OCI-LY3 (cell line): ENCODE measurements around the gene AVEN.

ENCODE experiments used
- H2AFZ ChIP-seq: fragments of 200-600, 300-600 bp; shearing (Covaris generic); 2 replicates; pipeline ENCODE4 v1.6.0; 2014; ENCODE audit warnings: antibody characterized with exemption, low read depth, low read length
- H3K27ac ChIP-seq: fragments of 200-600, 300-600 bp; sonication (generic); 2 replicates; pipeline ENCODE4 v1.5.1; 2014; ENCODE audit warnings: mild to moderate bottlenecking, low read length, moderate library complexity, mixed read lengths
- H3K27me3 ChIP-seq: fragments of 200-600, 300-600 bp; sonication (generic); 2 replicates; pipeline ENCODE4 v1.6.1; 2014; ENCODE audit warnings: low read depth, low read length, mixed read lengths
- H3K36me3 ChIP-seq: fragments of 200-600, 300-600 bp; sonication (generic); replicated peaks from 2 replicates; pipeline ENCODE3; 2014; ENCODE audit warnings: low read depth, low read length, mixed read lengths
- H3K4me1 ChIP-seq: fragments of 300-600, 200-600 bp; sonication (generic); 2 replicates; pipeline ENCODE4 v1.6.1; 2014; ENCODE audit warnings: low read length, mixed read lengths
- H3K4me2 ChIP-seq: fragments of 200-600, 300-600 bp; sonication (generic); 2 replicates; pipeline ENCODE4 v1.6.1; 2014; ENCODE audit warnings: low read length, mixed read lengths
- H3K4me3 ChIP-seq: fragments of 300-600, 200-600 bp; sonication (generic); 2 replicates; pipeline ENCODE4 v1.5.1; 2014; ENCODE audit warnings: antibody characterized with exemption, mild to moderate bottlenecking, low read length, moderate library complexity
- H3K79me2 ChIP-seq: fragments of 300-600, 200-600 bp; shearing (Covaris generic); 2 replicates; pipeline ENCODE4 v1.6.1; 2014; ENCODE audit warnings: mild to moderate bottlenecking, low read length, mixed read lengths
- H3K9ac ChIP-seq: fragments of 300-600, 200-600 bp; shearing (Covaris generic); 2 replicates; pipeline ENCODE4 v1.6.0; 2014; ENCODE audit warnings: mild to moderate bottlenecking, low read length, moderate library complexity
- H3K9me3 ChIP-seq: fragments of 200-600, 300-600 bp; shearing (Covaris generic); 2 replicates; pipeline ENCODE4 v1.6.1; 2014; ENCODE audit warnings: low read length, mixed read lengths; ENCODE audit not compliant: insufficient read depth
- H4K20me1 ChIP-seq: fragments of 200-600, 300-600 bp; sonication (generic); 2 replicates; pipeline ENCODE4 v1.6.1; 2016; ENCODE audit warnings: low read length, mixed read lengths; ENCODE audit not compliant: insufficient read depth
- CTCF ChIP-seq: fragments of 200-600, 300-600 bp; sonication (generic); IDR thresholded peaks from 2 replicates; pipeline ENCODE4 v1.5.1; 2014; ENCODE audit warnings: antibody characterized with exemption, low read length, low read depth
- EZH2phosphoT487 ChIP-seq: fragments of 200-600 bp; shearing (Covaris generic); IDR thresholded peaks from 2 replicates; pipeline ENCODE4 v1.6.1; 2018; ENCODE audit warnings: antibody characterized with exemption, mixed run types, low read depth

Gene AVEN

DNA sequence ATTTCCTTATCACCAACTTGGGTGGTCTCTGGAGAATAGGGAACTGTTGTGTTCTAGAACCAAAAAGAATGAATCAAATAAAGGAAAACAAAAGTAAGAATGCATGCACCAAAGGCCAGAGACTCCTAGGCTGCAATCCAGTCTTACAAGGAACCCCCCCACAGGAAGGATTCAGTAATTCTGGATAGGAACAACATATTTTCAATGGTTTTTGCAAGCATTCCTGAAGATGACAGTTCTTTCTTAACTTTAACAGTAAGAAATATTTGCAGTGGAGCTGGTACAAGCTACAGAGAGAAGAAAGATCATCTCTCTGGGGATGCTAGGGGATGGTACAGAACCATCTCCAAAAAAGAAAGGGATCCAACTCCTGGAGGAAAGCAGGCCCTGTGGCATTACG lies 186.9 kb downstream of the AVEN start:
- no peak overlapping the region for H3K4me3 ChIP-seq
- H3K9me3 ChIP-seq: no peaks in the 10 kb centered on the region
- no peak overlapping the region for H3K4me2 ChIP-seq
- H3K27ac ChIP-seq: no peak overlapping the region
- no peaks in the 10 kb centered on the region for H4K20me1 ChIP-seq
- H2AFZ ChIP-seq: no peak overlapping the region
- H3K4me1 ChIP-seq: no peaks in the 10 kb centered on the region
- no peaks in the 10 kb centered on the region for H3K27me3 ChIP-seq
- no peaks in the 10 kb centered on the region for H3K36me3 ChIP-seq
- TF ChIP-seq CTCF (no peak), EZH2phosphoT487 (no peak)
- no peak overlapping the region for H3K9ac ChIP-seq
- H3K79me2 ChIP-seq: no peaks in the 10 kb centered on the region

DNA sequence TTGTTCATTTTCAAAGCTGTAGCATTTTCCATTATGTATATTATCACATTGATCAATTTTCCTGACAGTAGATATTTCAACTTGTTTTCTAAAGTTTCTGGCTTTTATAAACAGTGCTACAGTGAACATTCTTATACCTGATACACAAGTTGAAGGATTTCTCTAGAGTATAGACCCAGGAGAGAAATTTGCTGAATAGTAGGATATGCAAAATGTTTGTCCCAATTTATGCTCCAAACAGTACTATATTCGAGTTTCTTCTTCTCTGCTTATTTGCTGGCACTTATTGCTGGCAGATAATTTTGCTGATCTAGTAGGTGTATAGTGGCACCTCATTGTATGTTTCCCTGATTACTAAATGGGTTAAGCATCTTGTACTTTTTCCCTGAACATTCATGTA lies 187.9 kb downstream of the AVEN start:
- H4K20me1 ChIP-seq: no peaks in the 10 kb centered on the region
- TF ChIP-seq CTCF (no peak), EZH2phosphoT487 (no peak)

GRCh38 chr15:33848011-33848410 lies 191.0 kb downstream of the AVEN start:
- no peaks in the 10 kb centered on the region for H3K4me1 ChIP-seq
- H3K79me2 ChIP-seq: no peaks in the 10 kb centered on the region
- no peak overlapping the region for H3K9ac ChIP-seq
- H2AFZ ChIP-seq: no peak overlapping the region
- no peak overlapping the region for H3K4me2 ChIP-seq
- H3K4me3 ChIP-seq: no peak overlapping the region
- TF ChIP-seq CTCF (no peak), EZH2phosphoT487 (no peak)
- no peak overlapping the region for H3K27ac ChIP-seq
- H4K20me1 ChIP-seq: no peaks in the 10 kb centered on the region
- no peaks in the 10 kb centered on the region for H3K36me3 ChIP-seq
- no peaks in the 10 kb centered on the region for H3K9me3 ChIP-seq
- H3K27me3 ChIP-seq: no peaks in the 10 kb centered on the region

More for the DNA sequence above, 187.9 kb downstream of the AVEN start:
- Histone ChIP-seq H3K27ac (no peak overlapping the region), H3K4me3 (no peak overlapping the region), H3K4me2 (no peak overlapping the region), H3K79me2 (no peaks in the 10 kb centered on the region), H3K27me3 (no peaks in the 10 kb centered on the region), H3K36me3 (no peaks in the 10 kb centered on the region), H3K9me3 (no peaks in the 10 kb centered on the region), H2AFZ (no peak overlapping the region), H3K4me1 (no peaks in the 10 kb centered on the region), H3K9ac (no peak overlapping the region)

DNA sequence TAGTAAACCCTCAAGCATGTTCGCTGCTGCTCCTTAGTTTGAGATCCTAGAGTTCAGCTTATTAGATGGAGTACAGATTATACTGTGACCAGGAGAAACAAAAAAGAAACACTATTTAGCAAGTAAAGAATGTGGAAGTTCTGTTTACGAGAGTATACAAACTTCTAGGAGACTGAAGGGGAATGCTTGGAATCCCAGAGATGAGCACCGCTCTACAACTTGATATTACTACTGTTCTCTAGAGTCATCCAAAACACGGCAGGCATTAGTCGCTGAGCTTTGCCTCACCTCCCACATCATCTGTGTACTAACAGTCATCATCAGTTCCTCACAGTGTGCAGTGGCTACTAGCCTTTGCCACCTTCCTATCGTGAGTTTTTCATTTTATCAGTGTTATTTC lies 192.1 kb downstream of the AVEN start:
- Histone ChIP-seq H3K9me3 (no peaks in the 10 kb centered on the region), H4K20me1 (no peaks in the 10 kb centered on the region), H3K79me2 (no peaks in the 10 kb centered on the region), H3K4me1 (no peaks in the 10 kb centered on the region), H3K36me3 (no peaks in the 10 kb centered on the region), H3K27me3 (no peaks in the 10 kb centered on the region), H3K27ac (no peak overlapping the region), H3K4me2 (no peak overlapping the region), H3K4me3 (no peak overlapping the region), H2AFZ (no peak overlapping the region), H3K9ac (no peak overlapping the region)
- TF ChIP-seq EZH2phosphoT487: no peak
- no peak for TF ChIP-seq CTCF
